ES-I3 (cell line): Measurements from ENCODE around the gene AUTS2.

Experiments used
- H3K36me3 ChIP-seq: 2 replicates; pipeline ENCODE4 v1.6.1; 2013; ENCODE audit warnings: mild to moderate bottlenecking, low read length, control low read depth, moderate library complexity; ENCODE audit not compliant: insufficient read depth
- H3K4me1 ChIP-seq: 2 replicates; pipeline ENCODE4 v1.6.1; 2013; ENCODE audit warnings: mild to moderate bottlenecking, control low read depth, low read length; ENCODE audit not compliant: insufficient read depth
- H3K9ac ChIP-seq: 2 replicates; pipeline ENCODE4 v1.6.1; 2013; ENCODE audit warnings: low read depth, mild to moderate bottlenecking, low read length, moderate library complexity
- H3K9me3 ChIP-seq: 2 replicates; pipeline ENCODE4 v1.6.1; 2013; ENCODE audit warnings: mild to moderate bottlenecking, low read length, moderate library complexity; ENCODE audit not compliant: control insufficient read depth, insufficient read depth

Gene AUTS2

DNA sequence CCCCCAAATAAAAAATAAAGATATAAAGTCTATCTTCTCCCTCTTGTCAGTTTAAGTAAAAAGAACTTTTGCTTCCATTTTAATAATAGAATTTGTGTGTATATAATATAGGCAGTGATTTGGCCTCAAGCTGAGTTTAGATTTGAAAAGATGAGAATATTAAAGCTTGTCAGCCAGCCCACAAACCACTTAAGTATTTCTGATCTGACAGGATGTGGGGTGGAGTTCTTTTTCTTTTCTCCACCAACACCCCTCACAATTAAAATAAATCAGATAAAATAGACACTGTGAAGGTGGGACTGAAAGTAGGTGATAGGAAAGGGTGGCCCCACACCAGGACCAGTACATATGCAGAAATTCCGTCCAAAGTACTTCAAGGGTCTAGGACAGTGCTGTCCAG, 714.1 kb downstream of the AUTS2 start:
- H3K9me3 ChIP-seq, result no peaks in the 10 kb centered on the region
- H3K9ac ChIP-seq, result no peak overlapping the region
- H3K4me1 ChIP-seq, result peaks cover 8% of the 10 kb centered on the region; the same call in 1 of the 2 replicates
- H3K36me3 ChIP-seq, result no peaks in the 10 kb centered on the region

DNA sequence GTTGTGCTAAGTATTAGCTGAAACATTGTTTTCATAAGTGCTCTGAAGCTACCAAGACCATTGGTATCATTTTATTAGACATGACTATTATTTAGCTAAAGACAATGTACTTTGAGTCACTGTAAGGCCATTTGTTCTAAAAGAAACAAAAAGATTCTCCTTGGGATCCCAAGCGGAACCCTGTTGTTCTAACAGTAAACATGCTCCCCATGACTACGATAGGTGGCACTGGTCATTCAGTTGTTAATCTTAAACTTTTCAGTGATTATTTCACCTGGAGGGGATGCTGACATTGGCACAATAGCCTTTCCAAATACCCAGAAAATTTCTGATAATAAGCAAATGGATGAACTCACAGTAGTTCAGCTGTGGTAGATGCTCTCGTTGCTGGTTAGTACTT, 715.0 kb downstream of the AUTS2 start:
- H3K9me3 ChIP-seq, result no peaks in the 10 kb centered on the region
- peaks cover 8% of the 10 kb centered on the region; the same call in 1 of the 2 replicates for H3K4me1 ChIP-seq
- no peaks in the 10 kb centered on the region for H3K36me3 ChIP-seq
- no peak overlapping the region for H3K9ac ChIP-seq

GRCh38 chr7:70313687-70314086, 715.4 kb downstream of the AUTS2 start:
- no peak overlapping the region for H3K9ac ChIP-seq
- H3K36me3 ChIP-seq, result no peaks in the 10 kb centered on the region
- no peaks in the 10 kb centered on the region for H3K9me3 ChIP-seq
- H3K4me1 ChIP-seq, result peaks cover 8% of the 10 kb centered on the region; the same call in 1 of the 2 replicates

DNA sequence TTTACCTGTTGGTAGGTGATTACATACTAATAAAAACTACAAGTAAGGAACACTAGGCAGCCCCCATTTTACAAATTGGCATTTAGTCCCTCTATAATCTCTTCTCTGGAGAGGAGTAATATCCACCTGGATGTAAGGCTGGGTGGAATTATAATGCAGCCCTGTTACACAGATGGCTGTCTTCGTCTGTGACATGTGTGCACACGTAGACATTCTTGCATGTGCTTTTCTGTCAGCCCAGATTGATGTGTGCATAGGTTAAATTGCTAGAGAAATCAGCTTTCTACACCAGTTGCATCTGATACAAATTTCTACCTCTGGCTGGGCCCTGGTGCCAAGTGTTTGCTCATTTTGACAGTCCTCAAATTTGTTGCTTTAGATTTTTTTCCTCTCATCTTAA, 715.9 kb downstream of the AUTS2 start:
- H3K4me1 ChIP-seq, result peaks cover 12% of the 10 kb centered on the region
- H3K9ac ChIP-seq, result no peak overlapping the region
- H3K36me3 ChIP-seq, result no peaks in the 10 kb centered on the region
- H3K9me3 ChIP-seq, result no peaks in the 10 kb centered on the region

DNA sequence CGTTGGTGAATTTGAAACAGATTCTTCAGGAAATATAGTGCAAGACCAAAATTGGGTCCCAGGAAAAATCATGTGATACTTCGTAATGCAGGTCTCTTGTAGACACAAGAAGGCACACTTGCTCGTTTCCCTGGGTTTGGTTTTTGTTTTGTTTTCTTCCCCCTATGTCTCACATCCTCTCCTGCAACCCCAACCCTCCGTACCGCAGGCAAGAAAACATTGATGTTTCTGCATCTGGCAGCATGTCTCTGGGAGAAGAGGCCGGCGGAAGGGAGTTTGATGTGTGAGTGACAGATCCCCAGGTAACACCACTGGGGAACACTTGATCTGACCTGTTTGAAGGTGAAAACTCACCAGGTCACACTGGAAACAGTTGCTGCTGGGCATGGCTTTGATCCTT, 718.5 kb downstream of the AUTS2 start:
- Histone ChIP-seq H3K9ac (no peak overlapping the region), H3K9me3 (no peaks in the 10 kb centered on the region), H3K4me1 (peaks cover 17% of the 10 kb centered on the region), H3K36me3 (no peaks in the 10 kb centered on the region)

- H3K9ac ChIP-seq, result no peak overlapping the region
- no peaks in the 10 kb centered on the region for H3K36me3 ChIP-seq
- H3K4me1 ChIP-seq, result peaks cover 17% of the 10 kb centered on the region
- H3K9me3 ChIP-seq, result no peaks in the 10 kb centered on the region
Measured at GRCh38 chr7:70317356-70317755, 719.1 kb downstream of the AUTS2 start.

GRCh38 chr7:70318511-70318910, 720.2 kb downstream of the AUTS2 start:
- no peaks in the 10 kb centered on the region for H3K9me3 ChIP-seq
- no peak overlapping the region for H3K9ac ChIP-seq
- H3K36me3 ChIP-seq, result no peaks in the 10 kb centered on the region
- H3K4me1 ChIP-seq, result peaks cover 9% of the 10 kb centered on the region

- Histone ChIP-seq H3K9ac (no peak overlapping the region), H3K9me3 (no peaks in the 10 kb centered on the region), H3K4me1 (peaks cover 9% of the 10 kb centered on the region), H3K36me3 (no peaks in the 10 kb centered on the region)
Measured at GRCh38 chr7:70319057-70319456, 720.8 kb downstream of the AUTS2 start.

GRCh38 chr7:70321016-70321590, 722.8 kb downstream of the AUTS2 start:
- Histone ChIP-seq H3K4me1 (peaks cover 9% of the 10 kb centered on the region), H3K9ac (no peak overlapping the region), H3K9me3 (no peaks in the 10 kb centered on the region), H3K36me3 (no peaks in the 10 kb centered on the region)

GRCh38 chr7:70322856-70323255, 724.6 kb downstream of the AUTS2 start:
- H3K4me1 ChIP-seq, result peaks cover 9% of the 10 kb centered on the region
- no peaks in the 10 kb centered on the region for H3K36me3 ChIP-seq
- no peaks in the 10 kb centered on the region for H3K9me3 ChIP-seq
- H3K9ac ChIP-seq, result no peak overlapping the region

GRCh38 chr7:70325509-70326101, 727.3 kb downstream of the AUTS2 start:
- H3K4me1 ChIP-seq, result no peaks in the 10 kb centered on the region
- no peak overlapping the region for H3K9ac ChIP-seq
- H3K36me3 ChIP-seq, result no peaks in the 10 kb centered on the region

DNA sequence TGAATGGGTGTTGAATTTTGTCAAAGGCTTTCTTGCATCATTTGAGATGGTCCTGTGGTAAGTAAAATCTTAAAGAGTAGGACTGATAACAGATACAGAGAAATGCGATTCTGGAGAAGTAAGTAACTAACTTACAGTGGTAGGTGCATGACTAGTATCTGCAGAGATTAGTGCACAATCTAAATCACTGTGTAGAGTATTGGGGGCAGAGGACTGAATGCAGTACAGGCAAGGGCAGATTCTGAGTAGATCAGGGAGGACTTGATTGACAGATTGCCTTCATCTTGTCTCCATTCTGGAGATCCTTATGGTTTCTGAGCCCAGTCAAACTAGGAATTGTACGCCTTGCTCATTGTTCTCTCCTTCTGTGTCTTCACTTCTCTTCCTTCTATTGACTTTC, 736.0 kb downstream of the AUTS2 start:
- Histone ChIP-seq H3K9me3 (no peaks in the 10 kb centered on the region), H3K9ac (no peak overlapping the region), H3K36me3 (no peaks in the 10 kb centered on the region), H3K4me1 (no peaks in the 10 kb centered on the region)

More at GRCh38 chr7:70325509-70326101, 727.3 kb downstream of the AUTS2 start:
- H3K9me3 ChIP-seq, result no peaks in the 10 kb centered on the region

DNA sequence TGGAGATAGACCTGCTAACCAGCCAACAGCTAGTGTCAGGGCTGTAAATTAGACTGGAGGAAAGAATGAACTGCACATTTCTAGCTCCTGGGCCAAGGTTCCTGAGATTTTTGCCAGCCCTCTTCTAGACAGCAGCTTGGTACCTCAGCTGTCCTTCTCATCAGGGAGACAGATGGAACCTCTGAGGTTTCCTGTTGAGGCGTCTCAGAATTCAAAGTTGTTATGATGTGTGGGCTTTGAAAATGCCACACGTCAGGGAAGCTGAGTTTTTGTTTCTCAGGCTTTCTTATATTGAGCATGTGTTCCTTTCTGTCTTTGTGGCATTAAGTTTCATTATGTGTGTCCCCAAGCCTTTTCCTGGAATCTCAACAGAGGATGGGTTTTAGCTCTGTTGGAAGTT, 736.6 kb downstream of the AUTS2 start:
- Histone ChIP-seq H3K9ac (no peak overlapping the region), H3K9me3 (no peaks in the 10 kb centered on the region), H3K4me1 (no peaks in the 10 kb centered on the region), H3K36me3 (no peaks in the 10 kb centered on the region)

GRCh38 chr7:70336536-70336935, 738.3 kb downstream of the AUTS2 start:
- H3K9ac ChIP-seq, result no peak overlapping the region
- no peaks in the 10 kb centered on the region for H3K9me3 ChIP-seq
- H3K4me1 ChIP-seq, result no peaks in the 10 kb centered on the region
- no peaks in the 10 kb centered on the region for H3K36me3 ChIP-seq

DNA sequence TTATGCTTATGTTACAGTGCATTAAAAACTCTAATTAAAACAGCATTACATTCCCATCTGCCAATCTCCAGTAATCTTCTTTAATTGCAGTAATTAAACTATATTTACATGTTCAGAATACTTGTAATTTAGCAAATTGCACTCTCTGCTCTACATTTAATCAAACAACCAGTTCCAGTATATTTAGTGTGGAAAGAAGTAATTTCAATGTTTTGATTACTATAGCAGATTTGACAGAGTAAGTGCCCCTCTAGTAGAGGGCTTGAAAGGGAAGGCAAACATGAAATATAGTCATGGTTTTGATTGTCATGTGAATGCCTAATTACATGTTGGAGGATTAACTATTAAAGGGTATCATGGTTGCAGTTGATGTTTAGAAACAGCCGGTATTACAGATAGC, 739.7 kb downstream of the AUTS2 start:
- no peak overlapping the region for H3K9ac ChIP-seq
- no peaks in the 10 kb centered on the region for H3K36me3 ChIP-seq
- H3K4me1 ChIP-seq, result no peaks in the 10 kb centered on the region
- H3K9me3 ChIP-seq, result no peaks in the 10 kb centered on the region
